Measurements from ENCODE around the gene MMADHC.

MMADHC gene

DNA sequence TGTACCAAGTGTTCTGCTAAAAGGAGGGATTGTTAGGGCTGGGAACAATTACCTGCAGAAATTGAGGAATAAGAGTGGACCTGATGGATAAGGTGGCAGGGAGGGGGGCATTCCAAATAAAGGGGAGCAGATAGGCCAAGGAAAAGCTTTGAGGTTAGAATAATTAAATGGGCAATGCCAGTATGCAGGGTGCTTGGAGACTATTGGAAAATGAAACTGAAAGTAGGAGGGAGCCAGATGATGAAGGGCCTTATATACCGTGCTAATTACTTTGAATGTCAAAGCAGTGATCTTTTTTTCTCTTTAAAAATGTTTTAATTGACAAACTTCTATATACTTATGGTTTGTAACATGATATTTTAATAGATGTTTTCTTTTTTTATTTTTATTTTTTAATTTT, 42.9 kb downstream of the MMADHC start:
- no peak for DNase-seq

DNA sequence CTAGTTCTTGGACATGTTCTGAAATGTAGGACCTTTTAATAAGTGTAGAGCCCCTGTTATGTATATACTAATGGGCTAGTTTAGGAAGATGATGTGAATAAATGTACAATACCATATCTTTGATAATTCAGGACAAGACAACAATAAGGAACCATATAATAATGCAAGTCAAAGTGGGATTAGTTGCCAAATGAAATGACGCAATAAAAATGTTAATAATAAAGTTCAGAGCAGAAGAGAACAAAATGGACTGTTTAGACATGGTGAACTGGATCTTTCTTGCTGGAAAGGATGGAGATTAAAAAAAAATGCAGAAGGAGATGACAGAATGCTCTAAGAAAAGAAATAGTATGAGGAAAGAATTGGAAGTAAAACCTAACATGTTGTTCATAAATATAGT, 43.7 kb downstream of the MMADHC start:
- DNase-seq, result no peak

- no peak for DNase-seq
Measured at GRCh38 chr2:149540138-149540537, 47.4 kb downstream of the MMADHC start.

DNA sequence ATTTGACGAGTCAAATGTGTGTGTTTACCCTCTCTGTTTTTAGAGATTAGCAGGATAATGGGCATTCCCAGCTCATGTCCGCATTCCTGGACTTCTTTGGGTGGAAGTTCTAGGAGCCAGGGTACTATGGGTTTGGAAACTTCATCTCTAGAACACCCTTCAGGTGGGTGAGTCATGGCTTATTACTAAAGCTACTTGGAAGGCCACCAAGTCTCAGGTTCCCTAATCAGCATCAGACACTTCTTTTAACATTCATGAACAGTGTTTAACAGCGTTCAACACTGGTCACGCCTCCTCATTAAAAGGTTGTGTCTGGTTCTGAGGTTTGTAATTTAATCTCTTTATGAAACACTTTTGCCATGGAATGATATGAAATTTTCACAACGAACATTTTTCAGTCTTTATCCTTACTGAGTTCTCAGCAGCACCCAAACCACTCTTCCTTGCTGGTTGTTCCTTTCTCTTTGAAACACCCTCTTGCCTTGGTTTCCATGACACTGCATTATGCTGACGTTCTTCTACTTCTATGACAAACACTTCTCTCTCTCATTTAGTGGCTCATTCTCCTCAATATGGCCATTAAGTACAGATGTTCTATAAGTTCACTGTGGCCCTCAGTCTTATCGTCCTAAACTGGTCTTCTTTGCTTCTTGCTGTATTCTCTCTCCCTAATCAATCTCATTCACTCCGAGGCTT, 49.3 kb downstream of the MMADHC start:
- DNase-seq, result no peak

GRCh38 chr2:149537092-149537726, 50.4 kb downstream of the MMADHC start:
- DNase-seq, result no peak

- DNase-seq, result no peak
Measured at GRCh38 chr2:149536649-149537048, 50.9 kb downstream of the MMADHC start.

DNA sequence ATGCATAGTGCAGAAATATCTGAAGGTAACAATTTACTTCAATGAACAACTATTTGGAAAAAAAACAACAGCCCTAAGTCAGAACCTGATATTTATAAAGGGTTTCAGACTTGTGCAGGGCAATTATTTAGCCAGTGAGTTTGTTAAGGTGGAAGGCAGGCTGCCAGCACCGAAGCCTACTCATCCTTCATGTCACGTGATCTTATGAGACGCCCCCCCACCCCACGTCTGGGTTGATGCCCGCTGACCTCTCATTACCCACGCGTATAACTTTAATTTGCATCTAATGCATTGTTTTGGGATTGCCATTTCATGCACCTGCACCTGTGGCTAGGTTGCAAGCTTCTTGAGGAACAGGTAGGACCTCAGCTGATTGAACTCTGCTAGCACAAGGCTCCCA, 52.9 kb downstream of the MMADHC start:
- no peak for DNase-seq

DNA sequence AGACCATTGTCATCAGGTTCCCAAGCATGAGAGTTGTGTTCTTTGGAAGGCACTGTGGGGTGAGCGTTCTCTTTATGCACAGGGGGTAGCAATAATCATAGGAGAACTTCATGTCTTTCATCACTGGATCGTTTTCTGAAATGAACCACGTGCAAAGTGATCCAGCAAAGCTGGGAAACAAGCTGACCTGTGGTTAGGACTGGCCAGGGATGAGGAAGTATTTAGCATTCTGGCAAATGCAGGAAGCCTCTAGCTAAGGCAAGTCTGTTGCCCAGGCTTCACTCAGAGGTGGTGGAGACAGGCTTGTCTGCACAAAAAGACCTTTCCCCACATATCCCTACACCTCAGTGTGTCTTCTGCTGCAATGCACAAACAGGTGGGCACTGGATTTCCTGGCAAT, 58.6 kb downstream of the MMADHC start:
- DNase-seq, result no peak

GRCh38 chr2:149527998-149528755, 59.4 kb downstream of the MMADHC start:
- no peak for DNase-seq

DNA sequence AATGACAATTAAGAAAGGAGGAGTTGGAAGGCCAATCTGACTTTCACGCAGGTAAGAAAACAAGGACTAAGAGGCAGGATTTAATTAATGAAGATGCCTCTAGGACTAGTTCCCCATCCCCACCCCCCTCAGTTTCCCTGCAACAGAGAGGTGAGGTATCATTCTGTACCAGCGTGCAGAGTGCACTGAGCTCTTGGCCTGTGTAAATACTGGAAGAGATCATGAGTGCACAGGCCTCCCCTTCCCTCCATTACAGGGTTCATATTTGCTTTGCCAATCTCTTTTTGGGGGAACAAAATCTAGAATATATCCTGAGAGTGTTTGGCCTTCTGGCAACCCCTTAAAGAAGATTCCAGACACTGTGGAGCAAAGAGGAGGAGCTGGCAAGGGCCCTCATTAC, 60.9 kb downstream of the MMADHC start:
- DNase-seq, result no peak

- no peak for DNase-seq
Measured at GRCh38 chr2:149525323-149525722, 62.3 kb downstream of the MMADHC start.
